ENCODE data around the gene CAD. TPM values are rescaled to one million over a fixed set of nuclear protein-coding genes. Genes with fewer than 3 reads are reported as not detected.
"Not testable (repeated sequence)": the region's sequence is repeated elsewhere in the genome, so short reads cannot be mapped to it uniquely, and the experiment has no call there.

Gene CAD
- total RNA-seq (2014; rRNA removed; shearing (Covaris generic)), result 34.1 and 38.5 TPM in 2 replicates
- polyA plus RNA-seq (2014; cell fraction: nucleus; rRNA removed), result 75.9 and 90.3 TPM in 2 replicates

GRCh38 chr2:27217173-27218121 is at the start of gene CAD:
Gene CAD (plus strand): TSS chr2:27217369. CDS start chr2:27217552, 183 bp downstream.
- DNase-seq (ENCODE audit: extremely low read depth, low read depth), result peak; percentile 77

DNA sequence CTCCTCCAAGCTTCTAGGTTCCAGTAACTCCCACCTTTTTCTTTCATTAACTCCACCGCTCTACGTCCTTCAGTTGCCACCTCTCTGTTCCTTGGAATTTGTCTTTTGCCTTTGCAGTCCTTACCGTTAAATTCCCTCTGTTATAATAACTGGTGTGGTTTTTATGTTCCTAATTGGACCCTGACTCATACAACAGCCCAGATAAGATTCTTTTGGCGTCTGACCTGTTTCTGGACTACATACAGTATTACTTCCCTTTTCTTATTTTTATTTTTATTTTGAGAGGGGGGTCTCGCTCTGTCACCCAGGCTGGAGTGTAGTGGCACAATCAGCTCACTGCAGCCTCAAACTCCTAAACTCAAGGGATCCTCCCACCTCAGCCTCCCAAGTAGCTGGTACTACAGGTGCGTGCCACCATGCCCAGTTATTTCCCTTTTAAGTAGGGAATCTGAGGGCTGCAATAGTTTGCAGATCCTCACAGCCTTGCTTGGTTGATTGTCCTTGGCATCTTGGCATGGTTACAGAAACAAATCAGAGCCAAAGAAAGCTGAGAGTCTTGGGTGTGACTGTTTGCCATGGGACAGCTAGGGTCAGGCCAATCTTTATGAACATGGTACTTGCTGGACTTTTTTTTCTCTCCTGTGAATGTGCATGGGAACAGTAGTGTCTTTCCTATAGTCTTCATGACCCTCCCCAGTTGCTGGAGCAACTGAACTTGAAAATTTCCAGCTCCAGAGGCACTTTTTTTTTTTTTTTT is 46.4 kb upstream of the CAD start:
- no peak for DNase-seq (ENCODE audit: extremely low read depth, low read depth)

DNA sequence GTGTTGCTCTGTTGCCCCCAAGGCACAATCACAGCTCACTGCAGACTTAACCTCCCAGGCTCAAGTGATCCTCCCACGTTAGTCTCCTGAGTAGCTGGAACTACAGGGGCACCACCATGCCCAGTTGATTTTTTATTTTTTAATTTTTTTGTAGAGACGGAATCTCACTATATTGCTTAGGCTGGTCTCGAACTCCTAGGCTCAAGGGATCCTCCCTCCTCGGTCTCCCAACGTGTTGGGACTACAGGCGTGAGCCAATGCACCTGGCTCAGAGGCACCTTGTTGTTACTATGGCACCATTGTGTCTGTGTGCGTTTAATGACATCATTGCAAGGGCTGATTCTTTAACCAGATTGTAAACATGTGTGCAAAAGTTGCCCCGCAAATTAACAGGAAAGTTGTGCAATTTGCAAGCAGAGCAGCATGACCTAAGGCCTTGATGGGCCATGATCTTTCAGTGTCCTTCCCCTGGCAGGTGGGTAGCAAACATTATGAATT is 45.8 kb upstream of the CAD start:
- DNase-seq (ENCODE audit: extremely low read depth, low read depth), result no peak

DNA sequence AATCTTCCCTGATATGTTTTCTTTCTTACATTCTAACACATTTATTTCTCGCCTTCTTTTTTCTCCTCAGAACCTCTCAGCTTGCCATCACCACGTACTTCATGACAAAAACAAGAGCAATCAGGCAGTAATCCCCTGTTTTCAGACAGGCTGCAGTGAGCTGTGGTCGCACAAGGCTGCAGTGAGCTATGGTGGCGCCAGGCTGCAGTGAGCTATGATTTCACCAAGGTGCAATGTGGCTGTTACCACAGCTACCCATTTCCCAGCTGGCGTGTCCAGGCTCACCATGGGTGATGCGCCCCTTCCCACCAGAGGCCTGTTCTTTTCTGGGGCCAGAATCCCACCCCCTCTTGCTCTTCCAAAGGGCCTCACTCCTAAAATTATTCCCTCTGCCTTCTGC is 42.5 kb upstream of the CAD start:
- DNase-seq (ENCODE audit: extremely low read depth, low read depth), result no peak

GRCh38 chr2:27175330-27175729 is 41.8 kb upstream of the CAD start:
- no peak for DNase-seq (ENCODE audit: extremely low read depth, low read depth)

- DNase-seq (ENCODE audit: extremely low read depth, low read depth), result not testable (repeated sequence)
These were observed 41.4 kb upstream of the CAD start for GRCh38 chr2:27175781-27176180.

DNA sequence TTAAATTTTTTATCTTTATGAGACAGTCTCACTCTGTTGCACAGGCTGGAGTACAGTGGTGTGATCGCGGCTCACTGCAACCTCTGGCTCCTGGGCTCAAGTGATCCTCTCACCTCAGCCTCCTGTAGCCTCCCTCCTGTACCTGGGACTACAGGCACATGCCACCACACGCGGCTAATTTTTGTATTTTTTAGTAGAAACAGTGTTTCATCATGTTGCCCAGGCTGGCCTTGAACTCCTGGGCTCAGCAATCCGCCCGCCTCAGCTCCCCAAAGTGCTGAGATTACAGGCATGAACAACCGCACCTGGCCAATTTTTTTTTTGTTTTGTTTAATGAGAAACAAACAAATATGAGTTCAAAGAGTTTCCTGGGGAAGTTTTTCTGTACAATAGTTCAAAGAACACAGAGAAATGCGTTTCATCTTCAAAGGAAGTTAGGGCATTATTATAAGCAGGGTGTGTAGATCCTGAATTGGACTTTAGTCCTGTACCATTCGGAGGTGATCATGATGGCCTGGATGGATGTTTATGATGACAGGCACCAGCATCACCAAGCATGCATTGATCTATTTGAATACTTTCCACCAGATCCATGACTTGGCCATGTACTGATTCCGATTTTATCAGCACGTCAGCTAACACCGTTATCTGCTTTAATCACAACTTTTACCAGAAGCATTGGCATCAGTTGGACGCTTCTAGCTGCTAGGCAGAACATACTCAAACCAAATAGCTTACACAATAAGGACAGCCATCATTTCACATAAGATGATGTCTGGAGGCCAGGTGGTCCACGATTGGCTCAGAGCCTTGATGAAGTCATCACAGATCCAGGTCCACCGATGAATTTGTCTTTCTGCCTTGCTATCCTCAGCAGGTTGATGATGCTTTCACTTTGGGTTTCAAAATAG is 39.5 kb upstream of the CAD start:
- no peak for DNase-seq (ENCODE audit: extremely low read depth, low read depth)

GRCh38 chr2:27178469-27178868 is 38.7 kb upstream of the CAD start:
- no peak for DNase-seq (ENCODE audit: extremely low read depth, low read depth)

GRCh38 chr2:27179344-27180000 is 37.7 kb upstream of the CAD start:
- no peak for DNase-seq (ENCODE audit: extremely low read depth, low read depth)

DNA sequence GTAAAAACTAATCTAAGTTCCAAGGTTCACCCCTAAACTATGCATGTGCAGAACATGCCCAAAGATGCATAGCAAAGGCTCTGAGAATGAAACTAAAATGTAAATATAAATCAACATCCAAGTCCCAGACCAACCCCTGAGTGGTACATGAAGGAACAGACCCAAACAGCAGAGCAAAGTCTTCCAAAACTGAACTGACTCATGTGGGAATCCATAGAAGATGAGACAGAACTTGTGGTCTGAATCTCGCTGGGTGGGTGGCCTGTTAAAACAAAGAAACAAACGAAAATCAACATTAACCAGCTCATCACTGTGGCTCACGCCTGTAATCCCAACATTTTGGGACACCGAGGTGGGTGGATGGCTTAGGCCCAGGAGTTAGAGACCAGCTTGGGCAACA is 34.8 kb upstream of the CAD start:
- no peak for DNase-seq (ENCODE audit: extremely low read depth, low read depth)

DNA sequence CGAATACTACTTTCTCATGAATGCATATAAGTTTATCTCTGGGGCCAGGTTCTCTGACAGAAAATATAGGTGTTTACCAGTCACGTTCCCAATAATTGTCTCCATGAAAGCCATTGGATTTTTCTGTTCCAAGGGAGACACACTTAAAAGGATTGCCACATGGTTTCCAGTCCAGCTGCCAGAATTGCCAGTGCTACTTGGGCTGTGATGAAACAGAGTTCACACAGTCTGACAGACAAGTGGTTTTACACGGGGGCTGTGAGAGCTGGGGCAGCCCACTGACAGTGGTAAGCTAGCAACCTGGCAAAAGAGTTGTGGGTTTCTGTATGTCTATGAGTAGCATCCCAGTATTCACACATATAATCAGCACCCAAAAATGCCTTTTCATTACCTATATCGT is 33.1 kb upstream of the CAD start:
- DNase-seq (ENCODE audit: extremely low read depth, low read depth), result no peak

DNA sequence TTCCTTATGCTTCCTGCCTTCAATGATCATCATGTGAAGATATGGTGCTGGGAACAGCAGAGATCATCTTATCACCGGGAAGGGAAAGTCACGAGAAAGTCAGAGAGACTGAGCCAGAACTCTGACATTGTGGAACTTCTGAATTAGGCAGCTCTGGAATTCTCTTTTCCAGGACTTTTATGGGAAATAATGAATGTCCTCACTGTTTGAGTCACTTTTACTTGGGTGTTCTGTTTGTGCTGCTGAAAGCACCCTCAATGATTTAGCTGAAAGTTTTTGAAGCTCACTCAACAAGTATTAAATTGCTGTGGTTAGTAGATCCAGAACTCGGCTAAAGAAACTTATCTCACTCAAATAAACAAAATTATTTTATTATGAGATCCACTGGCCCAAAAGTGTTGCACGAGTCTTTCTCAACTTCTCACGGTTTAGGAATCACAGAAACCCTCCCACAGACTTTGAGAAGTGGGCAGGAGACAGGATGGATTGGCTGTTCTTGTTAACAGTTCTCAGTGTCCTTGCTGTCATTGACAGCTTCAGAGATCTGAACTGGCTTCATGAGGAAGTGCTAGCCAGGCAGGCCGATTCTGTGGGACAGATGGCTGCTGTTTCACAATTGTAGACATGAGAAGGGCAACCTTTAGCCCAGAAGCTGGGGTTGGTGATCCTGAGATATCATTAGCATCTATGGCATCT is 31.7 kb upstream of the CAD start:
- DNase-seq (ENCODE audit: extremely low read depth, low read depth), result no peak

- no peak for DNase-seq (ENCODE audit: extremely low read depth, low read depth)
These were observed 30.4 kb upstream of the CAD start for GRCh38 chr2:27186613-27187345.

DNA sequence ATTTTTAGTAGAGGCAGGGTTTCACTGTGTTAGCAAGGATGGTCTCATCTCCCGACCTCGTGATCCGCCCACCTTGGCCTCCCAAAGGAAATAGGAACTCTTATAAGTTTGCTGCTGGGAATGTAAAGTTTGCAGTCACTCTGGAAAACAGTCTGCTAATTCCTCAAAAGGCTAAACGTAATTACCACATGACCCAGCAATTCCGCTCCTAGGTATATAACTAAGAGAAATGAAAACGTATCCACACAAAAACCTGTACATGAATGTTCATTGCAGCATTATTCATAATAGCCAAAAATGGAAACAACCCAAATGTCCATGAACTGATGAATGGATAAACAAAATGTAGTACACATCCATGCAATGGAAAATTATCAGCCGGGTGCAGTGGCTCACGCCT is 27.2 kb upstream of the CAD start:
- no peak for DNase-seq (ENCODE audit: extremely low read depth, low read depth)

GRCh38 chr2:27191070-27191829 is 25.9 kb upstream of the CAD start:
- DNase-seq (ENCODE audit: extremely low read depth, low read depth), result peak; percentile 65

DNA sequence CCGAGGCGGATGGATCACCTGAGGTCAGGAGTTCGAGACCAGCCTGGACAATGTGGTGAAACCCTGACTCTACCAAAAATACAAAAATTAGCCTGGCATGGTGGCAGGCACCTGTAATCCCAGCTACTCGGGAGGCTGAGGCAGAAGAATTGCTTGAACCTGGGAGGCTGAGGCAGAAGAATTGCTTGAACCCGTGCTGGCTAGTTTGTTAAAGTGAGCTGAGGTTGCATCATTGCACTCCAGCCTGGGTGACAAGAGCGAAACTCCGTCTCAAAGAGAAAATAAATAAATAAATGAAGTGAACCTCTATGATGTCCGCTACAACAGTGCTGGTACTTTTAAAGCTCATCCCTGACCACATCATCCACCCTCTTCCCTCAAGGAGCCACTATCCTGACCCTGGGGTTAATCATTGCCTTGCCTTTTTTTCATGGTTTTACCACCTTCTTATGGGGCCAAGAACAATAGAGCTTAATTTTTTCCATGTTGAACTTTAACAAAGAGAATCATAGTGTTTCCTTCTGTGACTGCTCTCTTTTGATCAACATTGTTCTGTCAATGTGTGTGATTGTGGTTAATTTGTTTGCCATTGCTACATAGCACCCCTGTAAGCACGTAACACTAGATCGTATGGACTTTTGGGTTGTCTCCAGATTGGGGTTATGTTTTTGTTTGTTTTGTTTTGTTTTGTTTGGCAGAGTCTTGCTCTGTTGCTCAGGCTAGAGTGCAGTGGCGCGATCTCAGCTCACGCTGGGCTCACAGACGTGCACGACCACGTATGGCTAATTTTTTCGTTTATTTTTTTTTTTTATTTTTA is 22.4 kb upstream of the CAD start:
- DNase-seq (ENCODE audit: extremely low read depth, low read depth), result peak; percentile 37

GRCh38 chr2:27195799-27196198 is 21.4 kb upstream of the CAD start:
- DNase-seq (ENCODE audit: extremely low read depth, low read depth), result not testable (repeated sequence)
